ENCODE results near the gene CAV3. TPM values are rescaled to one million over a fixed set of nuclear protein-coding genes. Genes with fewer than 3 reads are reported as not detected.

Gene CAV3
- total and polyA plus RNA-seq, 2 experiments from 2014 or later = not detected

- no peak overlapping the region for H3K4me2 ChIP-seq
- TF ChIP-seq ZNF114 (CRISPR knock-in tag; IDR thresholded peaks at IDR 0.05) = no peak
- TF ChIP-seq POLR2AphosphoS5 (IDR thresholded peaks at IDR 0.05; ENCODE audit: low read depth) = no peak
- no peak for TF ChIP-seq ZNF331 (CRISPR knock-in tag; IDR thresholded peaks at IDR 0.05; ENCODE audit: low read depth)
- no peak for TF ChIP-seq STAT1 (IDR thresholded peaks at IDR 0.05; ENCODE audit: unreplicated experiment)
- TF ChIP-seq CTCF (conservative IDR thresholded peaks at IDR 0.05; ENCODE audit: low read depth in 2 of 2) = no peak
- no peak for ATAC-seq
- no peak overlapping the region for H3K4me3 Mint-ChIP-seq
- H3K4me3 ChIP-seq = no peak overlapping the region
- no peaks in the 10 kb centered on the region; the same call in 1 of the 2 replicates for H4K20me1 ChIP-seq (replicated peaks; ENCODE audit: insufficient read depth)
- H3K9me2 ChIP-seq (ENCODE audit: insufficient read depth) = no peaks in the 10 kb centered on the region
- no peaks in the 10 kb centered on the region for H3K4me1 Mint-ChIP-seq
- H3K79me2 ChIP-seq (replicated peaks; ENCODE audit: insufficient read depth) = no peaks in the 10 kb centered on the region
- H3K4me1 ChIP-seq (ENCODE audit: insufficient read depth) = no peaks in the 10 kb centered on the region
- peaks cover 6% of the 10 kb centered on the region for H3K27me3 Mint-ChIP-seq (ENCODE audit: insufficient read depth, low read depth, poor library complexity)
- H2AFZ ChIP-seq = no peak overlapping the region
- H3K36me3 Mint-ChIP-seq (ENCODE audit: low read depth) = no peaks in the 10 kb centered on the region
- DNase-seq (ENCODE audit: low spot score) = no peak
- H3F3A ChIP-seq (replicated peaks; ENCODE audit: low read depth) = no peaks in the 10 kb centered on the region
- H3K36me3 ChIP-seq (ENCODE audit: insufficient read depth) = no peaks in the 10 kb centered on the region
- no peaks in the 10 kb centered on the region for H3K27me3 ChIP-seq (ENCODE audit: insufficient read depth)
- H3K27ac ChIP-seq (ENCODE audit: low read depth) = no peak overlapping the region
- H3K9me3 Mint-ChIP-seq = no peaks in the 10 kb centered on the region; the same call in 2 of the 3 replicates
- no peak overlapping the region for H3K27ac Mint-ChIP-seq
Measured at GRCh38 chr3:8793242-8793641, 59.6 kb downstream of the CAV3 start.

- Mint-ChIP-seq H3K27me3 (ENCODE audit: insufficient read depth, low read depth, poor library complexity) (peaks cover 6% of the 10 kb centered on the region), H3K27ac (no peak overlapping the region), H3K4me1 (no peaks in the 10 kb centered on the region), H3K9me3 (no peaks in the 10 kb centered on the region; the same call in 2 of the 3 replicates), H3K4me3 (no peak overlapping the region), H3K36me3 (ENCODE audit: low read depth) (no peaks in the 10 kb centered on the region)
- H2AFZ ChIP-seq = no peak overlapping the region
- ATAC-seq (no peak), DNase-seq (ENCODE audit: low spot score) (no peak)
- H4K20me1 ChIP-seq (replicated peaks; ENCODE audit: insufficient read depth) = no peaks in the 10 kb centered on the region; the same call in 1 of the 2 replicates
- no peaks in the 10 kb centered on the region for H3K4me1 ChIP-seq (ENCODE audit: insufficient read depth)
- no peak overlapping the region for H3K27ac ChIP-seq (ENCODE audit: low read depth)
- no peaks in the 10 kb centered on the region for H3K9me2 ChIP-seq (ENCODE audit: insufficient read depth)
- no peaks in the 10 kb centered on the region for H3K79me2 ChIP-seq (replicated peaks; ENCODE audit: insufficient read depth)
- no peak overlapping the region for H3K4me2 ChIP-seq
- no peaks in the 10 kb centered on the region for H3F3A ChIP-seq (replicated peaks; ENCODE audit: low read depth)
- H3K27me3 ChIP-seq (ENCODE audit: insufficient read depth) = no peaks in the 10 kb centered on the region
- no peaks in the 10 kb centered on the region for H3K36me3 ChIP-seq (ENCODE audit: insufficient read depth)
- no peak overlapping the region for H3K4me3 ChIP-seq
- TF ChIP-seq CREB1 (CRISPR knock-in tag; IDR thresholded peaks at IDR 0.05; ENCODE audit: low read depth) (no peak), ZNF331 (CRISPR knock-in tag; IDR thresholded peaks at IDR 0.05; ENCODE audit: low read depth) (no peak), CTCF (conservative IDR thresholded peaks at IDR 0.05; ENCODE audit: low read depth in 2 of 2) (no peak), EZH2 (IDR thresholded peaks at IDR 0.05; ENCODE audit: low read depth, unreplicated experiment) (no peak), ETS1 (IDR thresholded peaks at IDR 0.05) (no peak), ZNF462 (CRISPR knock-in tag; IDR thresholded peaks at IDR 0.05) (no peak), STAT1 (IDR thresholded peaks at IDR 0.05; ENCODE audit: unreplicated experiment) (no peak), NANOG (IDR thresholded peaks at IDR 0.05; ENCODE audit: borderline replicate concordance) (no peak), ZNF114 (CRISPR knock-in tag; IDR thresholded peaks at IDR 0.05) (no peak)
Measured at GRCh38 chr3:8794247-8794646, 60.6 kb downstream of the CAV3 start.

Data from GM23338 (cell line).